Spleen (tissue), 11 donors: ENCODE measurements around the gene OLA1. TPM values are rescaled to one million over a fixed set of nuclear protein-coding genes. Genes with fewer than 3 reads are reported as not detected.

Experiments used
- DNase-seq: peaks from one replicate; pipeline ENCODE4 v3.0.0-alpha.2; 2020
- H3K27ac ChIP-seq, 8 donors: fragments of 200-600 bp; sonication (generic) in 7 of 8; 1 replicate in 4 of 8; 2 replicates in 4 of 8; pipeline versions ENCODE4 v1.5.0 to v1.8.0; 2016 to 2021; ENCODE audit warnings: inconsistent platforms in 4 of 8, mild to moderate bottlenecking in 4 of 8, moderate library complexity in 1 of 8
- H3K27me3 ChIP-seq, 7 donors: fragments of 200-600 bp; sonication (generic) in 6 of 7; replicated peaks in 1 of 7; 1 replicate in 4 of 7; 2 replicates in 3 of 7; pipeline versions ENCODE4 v1.5.0 to v1.8.0; 2016 to 2021; ENCODE audit warnings: inconsistent platforms in 3 of 7, mild to moderate bottlenecking in 1 of 7
- H3K36me3 ChIP-seq, 6 donors: fragments of 200-600 bp; sonication (generic) in 5 of 6; 1 replicate in 4 of 6; 2 replicates in 2 of 6; pipeline versions ENCODE4 v1.5.0 to v1.8.0; 2016 to 2021; ENCODE audit warnings: inconsistent platforms in 2 of 6
- H3K4me1 ChIP-seq, 6 donors: fragments of 200-600 bp; sonication (generic) in 5 of 6; 1 replicate in 3 of 6; 2 replicates in 3 of 6; pipeline versions ENCODE4 v1.5.0 to v1.8.0; 2016 to 2021; ENCODE audit warnings: inconsistent platforms in 3 of 6
- H3K4me3 ChIP-seq, 8 donors: fragments of 200-600 bp; sonication (generic) in 7 of 8; 1 replicate in 4 of 8; 2 replicates in 4 of 8; pipeline versions ENCODE4 v1.5.0 to v1.8.0; 2016 to 2021; ENCODE audit warnings: inconsistent platforms in 4 of 8, mild to moderate bottlenecking in 4 of 8, moderate library complexity in 2 of 8
- H3K9me3 ChIP-seq, 8 donors: fragments of 200-600 bp; sonication (generic) in 7 of 8; 1 replicate in 4 of 8; 2 replicates in 4 of 8; pipeline versions ENCODE4 v1.5.0 to v1.8.0; 2016 to 2021; ENCODE audit warnings: inconsistent platforms in 4 of 8
- CTCF ChIP-seq, 11 experiments: fragments of 200-600 bp in 7 of 11; fragments of 450-650 bp in 4 of 11; sonication (generic) in 4 of 11; IDR thresholded peaks in 8 of 11; conservative IDR thresholded peaks in 3 of 11; 1 replicate in 7 of 11; 2 replicates in 4 of 11; pipeline versions ENCODE4 v1.4.0 to v1.8.0; 2016 to 2021; ENCODE audit warnings: antibody characterized with exemption in 11 of 11, inconsistent platforms in 4 of 11, mild to moderate bottlenecking in 1 of 11
- POLR2A ChIP-seq, 3 donors: fragments of 450-650 bp; IDR thresholded peaks; one replicate each; pipeline ENCODE4 v1.5.1; 2017; ENCODE audit warnings: antibody characterized with exemption in 3 of 3, mild to moderate bottlenecking in 1 of 3
- POLR2AphosphoS5 ChIP-seq, 3 donors: sonication (generic); formaldehyde crosslinking; IDR thresholded peaks; one replicate each; pipeline ENCODE4 v1.5.1; 2017; ENCODE audit warnings: antibody characterized with exemption in 3 of 3
- WGBS, 5 donors: extraction: QIAGEN DNeasy Blood & Tissue Kit in 3 of 5; methylation state at CpG; one replicate each; pipeline versions ENCODE4 v1.1.5 to v1.1.7; 2013 to 2018; 5-methylcytosine and 5-hydroxymethylcytosine counted together
- intact Hi-C: fragments of 100-400 bp; cut with DNase I; formaldehyde crosslinking; loops from one replicate; pipeline ENCODE4 v1.15.0; 2023; ENCODE audit warnings: low total_unique reads
- polyA plus RNA-seq, 3 donors: library from polyadenylated mRNA; stranded (reverse); fragments of 200-250 nt; gene quantifications; one replicate each; pipeline ENCODE4 v1.2.1, GENCODE V29; 2013
- total RNA-seq, 7 donors: library from RNA; depleted of rRNA in 3 of 7; stranded (reverse); fragments of >200 nt in 3 of 7; fragmentation: NEBNext Ultra II Directional in 4 of 7; extraction: Animal tissue kit (Norgen Biotek cat#: 25700) in 4 of 7; gene quantifications; one replicate each; pipeline versions ENCODE4 v1.1.0 to v1.2.1, GENCODE V29; 2016 to 2021
- donor health status: healthy with polysubstance abuse.
- donor health status: DM: no; HTN: no; CAD: no; lungs with moderate emphysema.
- donor health status: DM: no; HTN: no; CAD: no.
- donor health status: Bipolar disorder and iron deficiency.
- donor health status: healthy.
- donor health status: DM: no; HTN: no; CAD: no.
- donor health status: DM: yes; HTN: yes; CAD: no.

Gene OLA1
- total and polyA plus RNA-seq, 10 donors, result 35.0 to 66.0 (median 42.0) TPM

- no peaks in the 10 kb centered on the region for H3K9me3 ChIP-seq
- H3K27me3 ChIP-seq, result no peaks in the 10 kb centered on the region
- DNase-seq, result no peak
- H3K4me1 ChIP-seq, result no peaks in the 10 kb centered on the region
- no peak overlapping the region for H3K27ac ChIP-seq
- WGBS, 5 donors, result 58 to 77% (median 64%) methylated on average over 2 of the region's 2 CpGs
- intact Hi-C loops, result no loop called here
- no peak overlapping the region for H3K4me3 ChIP-seq
- no peak for TF ChIP-seq POLR2A (IDR thresholded peaks at IDR 0.05)
- TF ChIP-seq POLR2AphosphoS5 (IDR thresholded peaks at IDR 0.05), result no peak
- TF ChIP-seq CTCF (IDR thresholded peaks at IDR 0.05 in 8 of 11, conservative IDR thresholded peaks at IDR 0.05 in 3 of 11), result no peak
- peaks cover 0 to 5% (median 0%) of the 10 kb centered on the region in 6 donors for H3K36me3 ChIP-seq
These were observed 37.5 kb downstream of the OLA1 start for GRCh38 chr2:174210862-174211261.

GRCh38 chr2:174209325-174209724, 39.0 kb downstream of the OLA1 start:
- no peak overlapping the region for H3K27ac ChIP-seq
- WGBS, 5 donors, result 79 to 94% (median 92%) methylated on average over 2 of the region's 2 CpGs
- DNase-seq, result no peak
- TF ChIP-seq POLR2A (IDR thresholded peaks at IDR 0.05) (no peak), CTCF (IDR thresholded peaks at IDR 0.05 in 8 of 11, conservative IDR thresholded peaks at IDR 0.05 in 3 of 11) (no peak), POLR2AphosphoS5 (IDR thresholded peaks at IDR 0.05) (no peak)
- no peaks in the 10 kb centered on the region for H3K4me1 ChIP-seq
- intact Hi-C loops, result no loop called here
- H3K4me3 ChIP-seq, result no peak overlapping the region
- peaks cover 0 to 5% (median 0%) of the 10 kb centered on the region in 6 donors for H3K36me3 ChIP-seq
- H3K9me3 ChIP-seq, result no peaks in the 10 kb centered on the region
- H3K27me3 ChIP-seq, result no peaks in the 10 kb centered on the region

- Histone ChIP-seq H3K4me1 (no peaks in the 10 kb centered on the region), H3K27me3 (no peaks in the 10 kb centered on the region), H3K27ac (no peak overlapping the region), H3K36me3 (peaks cover 0 to 5% (median 0%) of the 10 kb centered on the region in 6 donors), H3K9me3 (no peaks in the 10 kb centered on the region), H3K4me3 (no peak overlapping the region)
- intact Hi-C loops, result no loop called here
- WGBS, 5 donors, result 62 to 99% (median 74%) methylated on average over 4 of the region's 4 CpGs
- DNase-seq, result no peak
- TF ChIP-seq CTCF (IDR thresholded peaks at IDR 0.05 in 8 of 11, conservative IDR thresholded peaks at IDR 0.05 in 3 of 11) (no peak), POLR2AphosphoS5 (IDR thresholded peaks at IDR 0.05) (no peak), POLR2A (IDR thresholded peaks at IDR 0.05) (no peak)
These were observed 40.3 kb downstream of the OLA1 start for GRCh38 chr2:174208026-174208425.

- no peaks in the 10 kb centered on the region for H3K9me3 ChIP-seq
- DNase-seq, result no peak
- TF ChIP-seq POLR2AphosphoS5 (IDR thresholded peaks at IDR 0.05), result no peak
- no peak for TF ChIP-seq CTCF (IDR thresholded peaks at IDR 0.05 in 8 of 11, conservative IDR thresholded peaks at IDR 0.05 in 3 of 11)
- TF ChIP-seq POLR2A (IDR thresholded peaks at IDR 0.05), result no peak
- H3K27ac ChIP-seq, result no peak overlapping the region
- no peak overlapping the region for H3K4me3 ChIP-seq
- H3K27me3 ChIP-seq, result no peaks in the 10 kb centered on the region
- H3K36me3 ChIP-seq, result peaks cover 0 to 5% (median 0%) of the 10 kb centered on the region in 6 donors
- WGBS, 5 donors, result 77 to 96% (median 92%) methylated on average over 2 of the region's 2 CpGs
- H3K4me1 ChIP-seq, result no peaks in the 10 kb centered on the region
- intact Hi-C loops, result no loop called here
These were observed 42.8 kb downstream of the OLA1 start for GRCh38 chr2:174205562-174205961.
